Upper lobe of left lung (tissue), 4 donors: Measurements from ENCODE around the gene TDRD6.

Source experiments
- CTCF ChIP-seq, 6 experiments: fragments of 450-650 bp in 4 of 6; fragments of 200-600 bp in 2 of 6; sonication (generic) in 2 of 6; IDR thresholded peaks; one replicate each; pipeline ENCODE4 v1.5.1; 2016 to 2019; ENCODE audit warnings: antibody characterized with exemption in 6 of 6
- POLR2AphosphoS5 ChIP-seq, 2 donors: sonication (generic); formaldehyde crosslinking; IDR thresholded peaks; one replicate each; pipeline ENCODE4 v1.5.1; 2017; ENCODE audit warnings: antibody characterized with exemption in 2 of 2

GRCh38 chr6:46741482-46741881, 53.8 kb downstream of the TDRD6 start:
- TF ChIP-seq POLR2AphosphoS5 (IDR thresholded peaks at IDR 0.05) (no peak), CTCF (IDR thresholded peaks at IDR 0.05) (no peak)
